GM20431 (cell line): ENCODE data around the gene RASGRF1.

ENCODE experiments used
- in situ Hi-C: fragments of 300-500 bp; cut with MseI, MboI; formaldehyde crosslinking; loops from one replicate; pipeline ENCODE4 v1.15.0; 2020; ENCODE audit warnings: low sequenced_read_pairs; ENCODE audit not compliant: unreplicated experiment

Gene RASGRF1

GRCh38 chr15:79099692-79100091, 9.1 kb upstream of the RASGRF1 start:
- in situ Hi-C loops, result no loop called here

- in situ Hi-C loops, result no loop called here
These were observed 4.0 kb upstream of the RASGRF1 start for GRCh38 chr15:79094611-79095021.

- in situ Hi-C loops, result no loop called here
These were observed 2.9 kb upstream of the RASGRF1 start for GRCh38 chr15:79093352-79093935.

GRCh38 chr15:79092382-79092781, 1.8 kb upstream of the RASGRF1 start:
- in situ Hi-C loops, result no loop called here

GRCh38 chr15:79091204-79091867, 756 bp upstream of the RASGRF1 start:
- in situ Hi-C loops, result no loop called here

GRCh38 chr15:79089890-79090486, 592 bp downstream of the RASGRF1 start:
- in situ Hi-C loops, result no loop called here

- in situ Hi-C loops, result no loop called here
These were observed 1.2 kb downstream of the RASGRF1 start for GRCh38 chr15:79089331-79089889.

GRCh38 chr15:79088426-79089205, 2.0 kb downstream of the RASGRF1 start:
- in situ Hi-C loops, result no loop called here

GRCh38 chr15:79086814-79087213, 3.8 kb downstream of the RASGRF1 start:
- in situ Hi-C loops, result no loop called here

GRCh38 chr15:79084308-79084968, 6.1 kb downstream of the RASGRF1 start:
- in situ Hi-C loops, result no loop called here

- in situ Hi-C loops, result no loop called here
These were observed 7.4 kb downstream of the RASGRF1 start for GRCh38 chr15:79083154-79083553.

- in situ Hi-C loops, result no loop called here
These were observed 8.1 kb downstream of the RASGRF1 start for GRCh38 chr15:79082363-79083070.

GRCh38 chr15:79078763-79079410, 11.7 kb downstream of the RASGRF1 start:
- in situ Hi-C loops, result no loop called here

GRCh38 chr15:79078003-79078402, 12.6 kb downstream of the RASGRF1 start:
- in situ Hi-C loops, result no loop called here

GRCh38 chr15:79076661-79077060, 13.9 kb downstream of the RASGRF1 start:
- in situ Hi-C loops, result no loop called here

GRCh38 chr15:79075256-79075655, 15.3 kb downstream of the RASGRF1 start:
- in situ Hi-C loops, result no loop called here

- in situ Hi-C loops, result no loop called here
These were observed 17.2 kb downstream of the RASGRF1 start for GRCh38 chr15:79073336-79073735.

- in situ Hi-C loops, result no loop called here
These were observed 18.7 kb downstream of the RASGRF1 start for GRCh38 chr15:79071901-79072300.

- in situ Hi-C loops, result no loop called here
These were observed 21.8 kb downstream of the RASGRF1 start for GRCh38 chr15:79068790-79069189.
